ENCODE measurements around the gene GPSM1.
"Not testable (repeated sequence)": the region's sequence is repeated elsewhere in the genome, so short reads cannot be mapped to it uniquely, and the experiment has no call there.

GPSM1 gene

GRCh38 chr9:136345281-136346156 is 18.2 kb downstream of the GPSM1 start:
- DNase-seq (ENCODE audit: low read depth): no peak

- DNase-seq (ENCODE audit: low read depth): no peak
These were observed 18.8 kb downstream of the GPSM1 start for GRCh38 chr9:136346157-136346481.

DNA sequence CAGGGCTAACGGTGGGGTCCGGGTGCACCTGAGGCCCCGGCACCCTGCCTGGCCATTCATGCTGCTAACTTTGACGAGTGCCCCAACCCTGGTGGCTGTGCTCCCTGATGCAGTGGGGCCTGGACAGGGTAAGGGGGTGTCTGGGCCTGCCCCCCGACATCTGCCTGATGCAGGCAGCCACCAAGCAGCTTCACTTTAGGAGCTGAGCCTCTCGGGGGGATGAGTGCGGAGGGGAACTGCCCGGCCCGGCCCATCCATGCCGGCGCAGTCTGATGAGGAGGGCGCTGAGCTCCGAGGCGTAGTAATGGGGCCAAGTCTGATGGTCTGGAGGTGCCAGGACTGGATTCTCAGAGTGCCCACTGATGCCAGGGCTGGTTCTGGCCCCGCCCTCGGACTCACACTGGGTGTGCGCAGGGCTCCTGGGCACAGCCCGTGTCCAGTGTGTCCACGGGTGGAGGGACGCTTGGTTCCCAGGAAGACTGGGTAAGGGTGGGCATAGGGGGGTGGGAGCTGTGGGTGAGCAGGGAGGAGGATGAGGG is 19.7 kb downstream of the GPSM1 start:
- no peak for DNase-seq (ENCODE audit: low read depth)

DNA sequence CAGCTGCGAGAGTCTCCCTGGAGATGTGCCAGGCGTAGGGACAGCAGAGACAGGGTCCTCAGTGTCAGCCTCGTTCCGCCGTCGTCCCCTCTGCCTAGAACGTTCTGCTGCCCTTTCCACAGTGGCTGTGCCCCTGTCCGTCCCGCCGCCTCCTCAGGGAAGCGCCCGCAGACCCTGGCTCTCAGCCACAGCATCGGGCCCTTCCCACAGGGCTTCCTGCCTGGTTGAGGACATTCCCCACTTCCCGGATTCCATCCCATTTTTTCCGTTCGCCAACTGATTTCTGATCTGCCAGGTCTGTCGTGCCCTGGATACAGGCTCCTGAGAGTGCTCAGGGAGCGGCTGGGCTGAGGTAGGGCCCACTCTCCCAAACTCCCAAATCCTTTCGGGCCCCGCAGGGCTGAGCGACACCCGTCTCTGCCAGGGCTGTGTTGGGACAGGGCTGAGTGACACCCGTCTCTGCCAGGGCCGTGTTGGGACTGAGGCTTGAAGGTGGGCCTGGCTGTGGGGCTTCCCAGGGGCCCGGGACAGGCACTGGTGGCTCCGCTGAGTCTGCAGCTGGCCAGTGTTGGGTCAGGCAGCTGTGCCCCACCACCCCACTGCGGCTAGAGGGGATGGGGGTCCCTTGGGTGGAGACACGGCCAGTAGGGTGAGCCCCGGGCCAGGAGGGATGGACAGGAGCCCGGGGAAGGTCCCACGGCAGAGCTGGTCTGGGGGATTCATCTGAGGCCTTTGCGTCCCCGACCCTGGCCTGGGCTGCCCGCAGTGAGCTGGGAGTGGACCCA is 20.3 kb downstream of the GPSM1 start:
- DNase-seq (ENCODE audit: low read depth): no peak

GRCh38 chr9:136348691-136349090 is 21.4 kb downstream of the GPSM1 start:
- DNase-seq (ENCODE audit: low read depth): no peak

DNA sequence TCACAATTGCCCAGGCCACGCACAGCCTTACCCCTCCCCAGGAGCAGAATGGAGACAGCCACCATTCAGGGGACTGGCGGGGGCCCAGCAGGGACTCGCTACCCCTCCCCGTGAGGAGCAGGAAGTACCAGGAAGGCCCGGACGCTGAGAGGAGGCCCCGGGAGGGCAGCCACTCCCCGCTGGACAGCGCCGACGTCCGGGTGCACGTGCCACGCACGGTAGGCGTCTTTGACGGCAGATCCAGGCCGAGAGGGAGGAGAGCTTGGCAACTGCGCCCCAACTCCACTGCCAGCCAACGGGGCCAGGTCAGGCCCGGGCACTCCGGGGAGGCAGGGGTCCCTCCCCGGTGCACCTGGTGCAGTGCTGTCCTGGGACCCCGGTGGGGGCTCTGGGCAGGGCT is 22.2 kb downstream of the GPSM1 start:
- no peak for DNase-seq (ENCODE audit: low read depth)

DNA sequence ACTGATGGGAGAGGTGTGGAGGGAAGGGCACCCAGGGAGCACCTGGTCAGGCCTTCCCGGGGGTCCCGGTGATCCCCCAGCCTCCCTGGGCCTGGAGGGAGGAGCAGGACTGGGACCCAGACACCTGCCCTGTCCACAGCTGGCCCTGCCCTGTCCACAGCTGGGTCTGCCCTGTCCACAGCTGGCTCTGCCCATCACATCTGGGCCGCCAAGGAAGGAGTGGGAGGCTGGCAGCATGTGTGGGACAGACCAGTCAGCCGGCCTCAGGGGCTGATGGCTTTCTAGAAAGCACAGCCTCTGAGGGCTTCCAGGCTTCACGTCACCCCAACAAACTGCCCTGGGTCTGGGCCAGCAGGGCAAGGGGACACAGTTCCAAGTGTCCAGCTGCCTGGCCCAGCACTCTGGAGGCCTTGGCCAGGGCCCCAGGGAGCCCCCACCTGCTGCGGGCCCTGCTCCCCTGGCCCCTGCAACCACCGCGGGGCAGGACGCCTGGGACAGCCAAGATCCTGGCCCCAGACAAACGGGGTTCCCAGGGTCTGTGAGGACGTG is 24.0 kb downstream of the GPSM1 start:
- DNase-seq (ENCODE audit: low read depth): no peak

GRCh38 chr9:136351868-136352267 is 24.5 kb downstream of the GPSM1 start:
- DNase-seq (ENCODE audit: low read depth): not testable (repeated sequence)

DNA sequence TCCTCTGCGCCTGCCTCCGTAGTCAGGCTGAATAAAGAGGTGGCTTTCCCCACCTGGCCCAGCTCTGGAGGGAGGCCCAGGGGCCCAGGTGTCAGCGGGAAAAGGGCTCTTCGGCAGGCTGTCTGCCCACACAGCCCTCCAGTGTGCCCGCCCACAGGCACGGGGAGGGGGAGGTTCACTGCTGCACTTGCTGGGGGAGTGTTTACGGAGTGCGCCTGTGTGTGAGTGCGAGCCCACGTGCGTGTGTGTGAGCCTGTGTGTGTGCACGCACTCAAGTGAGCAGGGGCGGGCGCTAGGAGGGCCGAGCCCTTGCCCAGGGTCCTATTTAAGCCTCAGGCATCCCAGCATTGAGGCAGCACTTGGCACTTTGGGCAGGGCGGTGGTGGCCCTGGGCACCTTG is 25.3 kb downstream of the GPSM1 start:
- DNase-seq (ENCODE audit: low read depth): no peak

DNA sequence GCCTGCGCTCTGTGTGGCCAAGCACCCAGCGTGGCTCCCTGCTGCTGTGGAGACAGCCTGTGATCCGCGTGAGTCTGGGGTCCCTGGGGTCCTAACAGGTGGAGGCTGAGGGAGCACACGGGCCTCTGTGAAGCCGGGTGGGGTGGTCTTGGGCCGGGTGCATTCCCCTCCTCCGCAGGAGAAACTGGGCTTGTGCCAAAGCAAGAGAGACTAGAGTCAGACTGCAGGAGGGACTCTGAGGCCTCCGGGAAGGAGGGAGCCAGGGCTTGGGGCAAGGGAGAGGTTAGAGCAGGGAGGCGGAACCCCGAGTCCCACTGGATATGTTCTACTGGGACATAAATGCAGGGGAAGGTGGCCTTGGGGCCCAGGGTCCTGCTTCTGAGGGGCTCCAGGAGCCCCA is 25.7 kb downstream of the GPSM1 start:
- no peak for DNase-seq (ENCODE audit: low read depth)

GRCh38 chr9:136353757-136354488 is 26.6 kb downstream of the GPSM1 start:
- DNase-seq (ENCODE audit: low read depth): no peak

DNA sequence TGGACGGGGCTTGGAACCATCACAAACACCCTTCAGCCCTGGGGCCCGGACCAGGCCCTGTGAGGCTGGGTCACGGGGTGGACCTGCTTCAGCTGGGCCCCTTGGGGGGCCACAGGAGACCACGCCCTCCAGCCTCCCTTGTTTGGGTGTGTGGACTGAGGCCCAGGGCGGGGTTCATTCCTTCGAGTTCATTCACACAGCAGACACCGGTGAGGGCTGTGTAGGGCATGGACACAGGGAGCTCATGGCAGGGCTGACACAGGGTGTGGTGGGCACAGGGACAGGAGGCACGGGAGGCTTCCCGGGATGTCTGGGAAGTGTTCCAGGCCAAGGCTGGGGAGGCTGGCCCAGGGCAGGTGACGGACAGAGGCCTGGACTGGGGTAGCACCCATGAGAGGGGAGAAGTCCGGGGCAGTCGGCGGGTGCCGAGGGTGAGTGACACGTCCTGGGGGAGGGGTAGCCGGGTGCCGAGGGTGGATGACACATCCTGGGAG is 27.3 kb downstream of the GPSM1 start:
- no peak for DNase-seq (ENCODE audit: low read depth)

DNA sequence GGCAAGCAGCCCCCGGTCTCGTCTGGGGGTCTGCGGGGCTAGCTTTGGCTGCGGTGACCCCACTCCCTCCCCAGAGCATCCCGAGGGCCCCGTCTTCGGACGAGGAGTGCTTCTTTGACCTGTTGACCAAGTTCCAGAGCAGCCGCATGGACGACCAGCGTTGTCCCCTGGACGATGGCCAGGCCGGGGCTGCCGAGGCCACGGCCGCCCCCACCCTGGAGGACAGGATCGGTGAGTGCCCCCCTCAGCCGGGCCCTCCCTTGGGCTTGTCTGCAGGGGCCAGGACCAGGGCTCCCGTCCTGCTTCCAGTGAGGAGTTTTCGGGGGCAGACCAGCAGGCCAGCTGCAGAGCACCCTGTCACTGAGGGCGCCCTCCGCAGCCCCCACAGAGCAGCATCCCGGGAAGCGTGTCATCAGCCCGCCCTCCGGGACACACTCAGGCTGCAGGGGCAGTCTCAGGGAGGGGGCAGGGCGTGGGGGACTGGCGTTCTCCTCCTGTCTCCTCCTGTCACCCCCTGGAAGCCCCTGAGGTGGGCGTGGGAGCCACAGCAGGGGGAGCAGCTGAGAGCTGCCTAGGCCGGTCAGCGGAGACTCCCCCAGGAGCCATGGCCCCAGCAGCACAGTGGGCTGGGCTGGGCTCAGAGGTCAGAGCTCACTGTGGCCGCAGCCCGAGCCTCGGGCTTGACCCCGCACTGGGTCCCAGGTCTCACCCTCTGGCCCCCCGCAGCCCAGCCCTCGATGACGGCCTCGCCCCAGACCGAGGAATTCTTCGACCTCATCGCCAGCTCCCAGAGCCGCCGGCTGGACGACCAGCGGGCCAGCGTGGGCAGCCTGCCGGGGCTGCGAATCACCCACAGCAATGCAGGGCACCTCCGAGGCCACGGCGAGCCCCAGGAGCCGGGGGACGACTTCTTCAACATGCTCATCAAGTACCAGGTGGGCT is 28.5 kb downstream of the GPSM1 start:
- DNase-seq (ENCODE audit: low read depth): no peak

- DNase-seq (ENCODE audit: low read depth): no peak
These were observed 29.9 kb downstream of the GPSM1 start for GRCh38 chr9:136357202-136357725.

- DNase-seq (ENCODE audit: low read depth): no peak
These were observed 30.7 kb downstream of the GPSM1 start for GRCh38 chr9:136358016-136358415.

DNA sequence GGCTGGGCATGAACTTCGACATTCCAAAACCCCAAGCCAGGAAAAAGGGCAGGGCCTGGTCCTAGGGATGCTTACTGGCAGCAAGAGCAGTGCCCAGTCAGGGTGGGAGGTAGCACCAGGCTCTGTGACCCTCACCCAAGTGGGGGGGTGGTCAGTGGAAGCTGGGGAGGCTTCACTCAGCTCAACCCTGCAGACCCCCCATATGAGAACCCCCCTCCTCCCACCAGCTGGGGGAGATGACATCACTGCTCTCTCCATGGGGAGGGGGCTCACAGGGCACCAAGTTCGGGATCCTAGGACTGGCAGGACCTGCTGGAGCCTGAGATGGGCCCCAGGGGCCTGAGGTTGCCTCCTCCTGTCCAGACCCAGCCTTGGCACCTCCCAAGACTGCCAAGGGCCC is 31.5 kb downstream of the GPSM1 start:
- no peak for DNase-seq (ENCODE audit: low read depth)

DNA sequence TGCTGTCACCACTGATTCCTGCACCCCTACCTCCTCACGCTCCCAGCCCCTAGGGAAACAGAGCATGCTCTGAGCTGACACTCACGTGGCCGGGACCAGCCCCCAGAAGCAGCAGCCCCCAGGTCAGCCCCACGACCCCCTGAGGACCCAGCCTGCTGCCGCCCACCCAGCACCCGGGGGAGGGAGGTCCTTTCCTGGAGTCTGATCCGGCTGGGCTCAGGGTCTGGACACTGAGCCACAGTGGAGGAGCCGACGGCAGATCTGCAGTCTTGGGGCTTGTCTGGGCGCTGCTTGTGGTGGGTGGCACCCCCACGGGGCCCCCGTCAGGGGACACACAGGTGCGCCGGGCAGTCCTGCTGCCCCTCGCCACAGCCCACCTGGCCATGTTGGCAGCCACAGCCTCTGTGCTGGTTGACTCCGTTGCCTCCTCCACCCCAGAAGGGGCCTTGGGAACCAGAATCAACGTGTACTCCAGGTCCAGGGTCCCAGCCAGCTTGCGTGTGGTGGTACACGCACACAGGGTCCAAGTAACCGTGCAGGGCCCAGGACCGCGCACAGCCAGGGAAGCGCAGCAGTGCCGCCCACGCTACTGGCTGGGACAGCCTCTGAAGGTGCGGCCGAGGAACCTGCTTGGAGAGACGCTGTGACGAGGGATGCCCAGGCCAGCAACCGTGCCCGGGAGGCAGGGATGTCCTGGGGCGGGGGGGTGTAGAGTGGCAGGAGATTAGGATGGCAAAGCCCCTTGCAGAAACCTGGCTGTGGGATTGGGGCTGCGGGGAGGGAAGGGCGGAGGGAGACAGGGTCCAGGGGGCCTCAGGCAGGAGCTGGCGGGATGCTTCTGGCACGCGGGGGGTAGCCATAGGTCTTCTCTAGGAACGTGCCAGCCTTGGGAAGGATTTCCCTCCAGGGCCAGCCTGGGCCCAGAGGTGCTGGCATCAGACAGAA is 32.7 kb downstream of the GPSM1 start:
- no peak for DNase-seq (ENCODE audit: low read depth)

- no peak for DNase-seq (ENCODE audit: low read depth)
These were observed 33.9 kb downstream of the GPSM1 start for GRCh38 chr9:136361047-136361753.

Data from GM04504 (cell line).